ENCODE measurements around the gene MRE11. TPM values are rescaled to one million over a fixed set of nuclear protein-coding genes. Genes with fewer than 3 reads are reported as not detected.

MRE11 gene
- total and polyA plus RNA-seq, 7 donors: 2.4 to 26.6 (median 12.5) TPM

DNA sequence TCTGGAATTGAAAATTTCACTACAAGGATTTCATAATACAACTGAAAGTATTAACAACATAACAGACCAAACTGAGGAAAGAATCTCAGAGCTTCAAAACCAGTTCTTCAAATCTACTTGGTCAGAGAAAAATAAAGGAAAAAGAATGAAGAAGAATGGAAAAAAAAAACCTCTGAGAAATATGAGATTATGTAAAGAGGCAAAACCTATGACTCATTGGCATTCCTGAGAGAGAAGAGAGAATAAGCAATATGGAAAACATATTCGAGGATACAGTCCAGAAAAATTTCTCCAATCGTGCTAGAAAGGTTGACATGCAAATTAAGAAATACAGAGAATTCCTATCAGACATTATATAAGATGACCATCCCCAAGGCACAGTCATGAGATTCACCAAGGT is 69.0 kb downstream of the MRE11 start:
- Histone ChIP-seq H3K27ac (no peak overlapping the region), H3K27me3 (no peaks in the 10 kb centered on the region), H3K36me3 (peaks cover 3 to 47% (median 8%) of the 10 kb centered on the region in 4 donors), H3K4me1 (no peaks in the 10 kb centered on the region), H3K9me3 (no peaks in the 10 kb centered on the region), H3K4me3 (no peak overlapping the region)
- WGBS, 2 donors: 91 to 96% methylated on average over 2 of the region's 2 CpGs
- no peak for TF ChIP-seq POLR2A (IDR thresholded peaks at IDR 0.05)
- TF ChIP-seq, protein P1, sequence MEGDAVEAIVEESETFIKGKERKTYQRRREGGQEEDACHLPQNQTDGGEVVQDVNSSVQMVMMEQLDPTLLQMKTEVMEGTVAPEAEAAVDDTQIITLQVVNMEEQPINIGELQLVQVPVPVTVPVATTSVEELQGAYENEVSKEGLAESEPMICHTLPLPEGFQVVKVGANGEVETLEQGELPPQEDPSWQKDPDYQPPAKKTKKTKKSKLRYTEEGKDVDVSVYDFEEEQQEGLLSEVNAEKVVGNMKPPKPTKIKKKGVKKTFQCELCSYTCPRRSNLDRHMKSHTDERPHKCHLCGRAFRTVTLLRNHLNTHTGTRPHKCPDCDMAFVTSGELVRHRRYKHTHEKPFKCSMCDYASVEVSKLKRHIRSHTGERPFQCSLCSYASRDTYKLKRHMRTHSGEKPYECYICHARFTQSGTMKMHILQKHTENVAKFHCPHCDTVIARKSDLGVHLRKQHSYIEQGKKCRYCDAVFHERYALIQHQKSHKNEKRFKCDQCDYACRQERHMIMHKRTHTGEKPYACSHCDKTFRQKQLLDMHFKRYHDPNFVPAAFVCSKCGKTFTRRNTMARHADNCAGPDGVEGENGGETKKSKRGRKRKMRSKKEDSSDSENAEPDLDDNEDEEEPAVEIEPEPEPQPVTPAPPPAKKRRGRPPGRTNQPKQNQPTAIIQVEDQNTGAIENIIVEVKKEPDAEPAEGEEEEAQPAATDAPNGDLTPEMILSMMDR (IDR thresholded peaks at IDR 0.05): no peak
- no peak for TF ChIP-seq EP300 (IDR thresholded peaks at IDR 0.05)
- TF ChIP-seq POLR2AphosphoS5 (IDR thresholded peaks at IDR 0.05): no peak
- intact Hi-C loops (cut with DNase I): no loop called here
- DNase-seq: no peak

DNA sequence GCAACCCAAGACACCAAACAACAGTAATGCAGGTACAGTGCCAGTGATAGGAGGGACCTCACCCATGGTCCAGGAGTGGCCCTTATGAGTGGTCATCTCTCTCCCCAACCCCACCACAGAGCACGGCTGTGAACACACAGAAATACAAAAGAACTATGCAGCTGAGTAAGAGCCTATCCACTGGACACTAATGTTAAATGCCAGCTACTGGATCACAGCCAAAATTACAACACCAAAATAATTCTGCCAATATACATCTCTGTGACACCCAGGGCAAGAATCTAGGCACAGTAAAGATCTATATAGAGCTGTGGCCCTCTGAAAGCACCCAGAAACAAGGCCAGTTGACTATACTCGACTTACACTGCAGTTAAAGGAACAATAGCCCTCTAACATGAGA is 69.6 kb downstream of the MRE11 start:
- H3K27me3 ChIP-seq: no peaks in the 10 kb centered on the region
- no peak overlapping the region for H3K27ac ChIP-seq
- DNase-seq: no peak
- no peaks in the 10 kb centered on the region for H3K4me1 ChIP-seq
- TF ChIP-seq, protein P1 (IDR thresholded peaks at IDR 0.05): no peak
- no peak for TF ChIP-seq POLR2AphosphoS5 (IDR thresholded peaks at IDR 0.05)
- no peaks in the 10 kb centered on the region for H3K9me3 ChIP-seq
- no peak overlapping the region for H3K4me3 ChIP-seq
- intact Hi-C loops (cut with DNase I): no loop called here
- WGBS, 2 donors: 72 to 91% methylated on average over 2 of the region's 2 CpGs
- peaks cover 0 to 44% (median 8%) of the 10 kb centered on the region in 4 donors for H3K36me3 ChIP-seq

GRCh38 chr11:94423507-94423906 is 70.1 kb downstream of the MRE11 start:
- no peak overlapping the region for H3K4me3 ChIP-seq
- TF ChIP-seq, protein P1 (IDR thresholded peaks at IDR 0.05): no peak
- no peak for TF ChIP-seq EP300 (IDR thresholded peaks at IDR 0.05)
- no peak for TF ChIP-seq POLR2AphosphoS5 (IDR thresholded peaks at IDR 0.05)
- TF ChIP-seq POLR2A (IDR thresholded peaks at IDR 0.05): no peak
- H3K4me1 ChIP-seq: no peaks in the 10 kb centered on the region
- WGBS, 2 donors: 93 to 95% methylated on average over 3 of the region's 3 CpGs
- peaks cover 0 to 39% (median 7%) of the 10 kb centered on the region in 4 donors for H3K36me3 ChIP-seq
- H3K27me3 ChIP-seq: no peaks in the 10 kb centered on the region
- DNase-seq: no peak
- H3K27ac ChIP-seq: no peak overlapping the region
- intact Hi-C loops (cut with DNase I): no loop called here
- H3K9me3 ChIP-seq: no peaks in the 10 kb centered on the region

- peaks cover 0 to 7% (median 0%) of the 10 kb centered on the region in 4 donors for H3K4me1 ChIP-seq
- H3K27ac ChIP-seq: no peak overlapping the region
- TF ChIP-seq POLR2AphosphoS5 (IDR thresholded peaks at IDR 0.05) (no peak), POLR2A (IDR thresholded peaks at IDR 0.05) (no peak), EP300 (IDR thresholded peaks at IDR 0.05) (no peak)
- TF ChIP-seq, protein P1 (IDR thresholded peaks at IDR 0.05): no peak
- peaks cover 0 to 20% (median 0%) of the 10 kb centered on the region in 4 donors for H3K36me3 ChIP-seq
- 78 to 85% methylated on average over 3 of the region's 3 CpGs for WGBS, 2 donors
- no peak for DNase-seq
- no peak overlapping the region for H3K4me3 ChIP-seq
- H3K27me3 ChIP-seq: no peaks in the 10 kb centered on the region
- intact Hi-C loops (cut with DNase I): loop anchor here (5.0 kb wide), 2 partner anchors 236 to 521 kb away; no protein-coding TSS in a partner anchor
- no peaks in the 10 kb centered on the region for H3K9me3 ChIP-seq
Measured at GRCh38 chr11:94418123-94418765, 75.4 kb downstream of the MRE11 start.
